Testis (tissue), 3 donors: ENCODE data around the gene DGCR8. TPM values are rescaled to one million over a fixed set of nuclear protein-coding genes. Genes with fewer than 3 reads are reported as not detected.

Source experiments
- DNase-seq: peaks from one replicate; pipeline ENCODE4 v3.0.0-alpha.2; 2019
- H3K27ac ChIP-seq, 2 donors: fragments of 200-600 bp; sonication (generic); one replicate each; pipeline ENCODE4 v1.5.1; 2019
- H3K27me3 ChIP-seq: fragments of 200-600 bp; sonication (generic); one replicate; pipeline ENCODE4 v1.5.1; 2019
- H3K36me3 ChIP-seq: fragments of 200-600 bp; sonication (generic); one replicate; pipeline ENCODE4 v1.5.1; 2017; ENCODE audit warnings: low read depth; ENCODE audit errors: missing control alignments
- H3K4me1 ChIP-seq: fragments of 200-600 bp; sonication (generic); one replicate; pipeline ENCODE4 v1.5.1; 2019
- H3K4me3 ChIP-seq, 2 donors: fragments of 200-600 bp; sonication (generic); one replicate each; pipeline ENCODE4 v1.5.1; 2017 to 2019
- H3K9me3 ChIP-seq: fragments of 200-600 bp; sonication (generic); one replicate; pipeline ENCODE4 v1.5.1; 2017
- POLR2A ChIP-seq: fragments of 450-650 bp; IDR thresholded peaks from one replicate; pipeline ENCODE4 v1.6.1; 2017; ENCODE audit warnings: antibody characterized with exemption, mild to moderate bottlenecking, moderate library complexity
- WGBS, 2 donors: methylation state at CpG; one replicate each; pipeline ENCODE4 v1.1.5; 2018; 5-methylcytosine and 5-hydroxymethylcytosine counted together
- intact Hi-C: fragments of 100-400 bp; cut with DNase I; formaldehyde crosslinking; loops from one replicate; pipeline ENCODE4 v1.15.1; 2023; ENCODE audit warnings: low total_unique reads
- polyA plus RNA-seq: library from polyadenylated mRNA; stranded (reverse); fragments of 350-450 nt; fragmentation: Illumina TruSeq; extraction: RNeasy Lipid Tissue Mini Kit (QIAGEN cat#74804); gene quantifications from one replicate; pipeline ENCODE4 v1.2.3, GENCODE V29; 2014; ENCODE audit warnings: low read depth, low replicate concordance; ENCODE audit not compliant: insufficient read depth
- total RNA-seq, 2 donors: library from RNA; depleted of rRNA; stranded (reverse); fragments of >200 nt; gene quantifications; one replicate each; pipeline ENCODE4 v1.2.3, GENCODE V29; 2016
- TF ChIP-seq, protein P1 (sequence below), 3 experiments: fragments of 450-650 bp in 2 of 3; fragments of 200-600 bp in 1 of 3; sonication (generic) in 1 of 3; IDR thresholded peaks; one replicate each; pipeline ENCODE4 v1.5.1; 2016 to 2019; ENCODE audit warnings: antibody characterized with exemption in 3 of 3, mild to moderate bottlenecking in 2 of 3, moderate library complexity in 1 of 3

The DGCR8 gene
- total and polyA plus RNA-seq, 3 donors from 2014 or later, result 44.4 to 83.7 (median 64.8) TPM

GRCh38 chr22:20153945-20154344 lies 73.9 kb downstream of the DGCR8 start:
- intact Hi-C loops, result no loop called here
- no peak for DNase-seq
- TF ChIP-seq POLR2A, result no peak
- TF ChIP-seq, protein P1, sequence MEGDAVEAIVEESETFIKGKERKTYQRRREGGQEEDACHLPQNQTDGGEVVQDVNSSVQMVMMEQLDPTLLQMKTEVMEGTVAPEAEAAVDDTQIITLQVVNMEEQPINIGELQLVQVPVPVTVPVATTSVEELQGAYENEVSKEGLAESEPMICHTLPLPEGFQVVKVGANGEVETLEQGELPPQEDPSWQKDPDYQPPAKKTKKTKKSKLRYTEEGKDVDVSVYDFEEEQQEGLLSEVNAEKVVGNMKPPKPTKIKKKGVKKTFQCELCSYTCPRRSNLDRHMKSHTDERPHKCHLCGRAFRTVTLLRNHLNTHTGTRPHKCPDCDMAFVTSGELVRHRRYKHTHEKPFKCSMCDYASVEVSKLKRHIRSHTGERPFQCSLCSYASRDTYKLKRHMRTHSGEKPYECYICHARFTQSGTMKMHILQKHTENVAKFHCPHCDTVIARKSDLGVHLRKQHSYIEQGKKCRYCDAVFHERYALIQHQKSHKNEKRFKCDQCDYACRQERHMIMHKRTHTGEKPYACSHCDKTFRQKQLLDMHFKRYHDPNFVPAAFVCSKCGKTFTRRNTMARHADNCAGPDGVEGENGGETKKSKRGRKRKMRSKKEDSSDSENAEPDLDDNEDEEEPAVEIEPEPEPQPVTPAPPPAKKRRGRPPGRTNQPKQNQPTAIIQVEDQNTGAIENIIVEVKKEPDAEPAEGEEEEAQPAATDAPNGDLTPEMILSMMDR (IDR thresholded peaks at IDR 0.05), result no peak
- WGBS, 2 donors, result 44 to 64% methylated on average over 13 to 16 of the region's 16 CpGs
- no peaks in the 10 kb centered on the region for H3K9me3 ChIP-seq
- no peaks in the 10 kb centered on the region for H3K27me3 ChIP-seq
- H3K27ac ChIP-seq, result no peak overlapping the region
- H3K36me3 ChIP-seq, result no peaks in the 10 kb centered on the region
- H3K4me1 ChIP-seq, result peaks cover 4% of the 10 kb centered on the region
- no peak overlapping the region for H3K4me3 ChIP-seq

DNA sequence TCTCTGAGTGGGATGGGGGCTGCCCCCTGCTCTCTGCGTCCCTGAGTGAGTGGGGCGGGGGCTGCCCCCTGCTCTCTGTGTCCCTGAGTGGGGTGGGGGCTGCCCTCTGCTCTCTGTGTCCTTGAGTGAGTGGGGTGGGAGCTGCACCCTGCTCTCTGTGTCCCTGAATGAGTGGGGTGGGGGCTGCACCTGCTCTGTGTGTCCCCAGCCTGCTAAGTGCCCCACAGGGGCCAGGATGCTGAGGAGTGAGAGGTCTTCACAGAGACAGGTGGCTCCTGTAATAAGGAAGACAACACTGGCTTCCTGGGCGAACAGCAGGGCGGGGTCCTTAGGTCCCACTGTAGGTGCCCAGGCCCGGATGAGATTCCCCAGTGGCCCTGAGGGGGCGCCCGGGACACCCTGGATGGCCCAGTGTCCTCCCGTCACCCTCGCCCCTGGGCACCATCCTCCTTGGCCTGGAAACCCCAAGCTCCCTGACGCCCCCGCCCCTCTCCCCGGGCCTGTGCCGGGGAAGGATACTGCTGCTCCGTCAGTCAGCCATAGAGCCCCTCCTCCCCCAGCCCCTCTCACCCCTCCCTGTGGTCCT lies 74.7 kb downstream of the DGCR8 start:
- Histone ChIP-seq H3K4me1 (peaks cover 4% of the 10 kb centered on the region), H3K27ac (no peak overlapping the region), H3K36me3 (no peaks in the 10 kb centered on the region), H3K9me3 (no peaks in the 10 kb centered on the region), H3K4me3 (no peak overlapping the region), H3K27me3 (no peaks in the 10 kb centered on the region)
- WGBS, 2 donors, result 51% methylated on average over 14 of the region's 14 CpGs; no CpG with 5 or more reads in 1 of the 2 donors
- DNase-seq, result no peak
- TF ChIP-seq POLR2A, result no peak
- TF ChIP-seq, protein P1 (IDR thresholded peaks at IDR 0.05), result no peak
- intact Hi-C loops, result loop anchor here (5.0 kb wide), 2 partner anchors 113 to 128 kb away; partner anchors contain the start of gene RTN4R

GRCh38 chr22:20155330-20156041 lies 75.4 kb downstream of the DGCR8 start:
- H3K27me3 ChIP-seq, result no peaks in the 10 kb centered on the region
- intact Hi-C loops, result loop anchor here (5.0 kb wide), 2 partner anchors 112 to 127 kb away; partner anchors contain the start of gene RTN4R
- peaks cover 4% of the 10 kb centered on the region for H3K4me1 ChIP-seq
- no peak overlapping the region for H3K4me3 ChIP-seq
- TF ChIP-seq, protein P1 (IDR thresholded peaks at IDR 0.05), result no peak
- no peak for TF ChIP-seq POLR2A
- H3K27ac ChIP-seq, result no peak overlapping the region
- 62 to 76% methylated on average over 9 to 29 of the region's 30 CpGs for WGBS, 2 donors
- H3K36me3 ChIP-seq, result no peaks in the 10 kb centered on the region
- no peak for DNase-seq
- no peaks in the 10 kb centered on the region for H3K9me3 ChIP-seq

DNA sequence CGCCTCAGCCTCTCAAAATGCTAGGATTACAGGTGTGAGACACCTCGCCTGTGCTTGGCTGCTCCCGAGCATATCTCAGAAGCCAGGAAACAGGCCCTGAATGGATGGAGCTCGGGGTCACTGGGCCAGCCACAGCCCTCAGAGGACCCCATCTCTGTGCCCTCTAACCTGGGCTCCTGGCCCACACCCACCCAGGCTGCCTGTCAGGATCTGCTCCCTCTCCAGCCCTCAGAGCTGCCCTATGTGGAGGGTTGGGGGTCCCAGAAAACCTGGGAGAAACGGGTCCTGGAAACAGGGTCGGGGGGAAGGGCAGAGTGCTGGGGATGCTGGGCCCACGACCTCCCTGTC lies 76.0 kb downstream of the DGCR8 start:
- Histone ChIP-seq H3K4me3 (no peak overlapping the region), H3K27ac (no peak overlapping the region), H3K4me1 (peaks cover 4% of the 10 kb centered on the region), H3K36me3 (no peaks in the 10 kb centered on the region), H3K9me3 (no peaks in the 10 kb centered on the region), H3K27me3 (no peaks in the 10 kb centered on the region)
- WGBS, 2 donors, result 56 to 82% methylated on average over 4 to 7 of the region's 7 CpGs
- intact Hi-C loops, result loop anchor here (5.0 kb wide), 2 partner anchors 111 to 126 kb away; partner anchors contain the start of gene RTN4R
- no peak for DNase-seq
- TF ChIP-seq, protein P1 (IDR thresholded peaks at IDR 0.05), result no peak
- TF ChIP-seq POLR2A, result no peak
